Breast epithelium (tissue), 3 donors: ENCODE measurements around the gene DNMT3A.

Source experiments
- POLR2AphosphoS5 ChIP-seq, 3 donors: sonication (generic); formaldehyde crosslinking; IDR thresholded peaks; one replicate each; pipeline ENCODE4 v1.6.1; 2017; ENCODE audit warnings: antibody characterized with exemption in 3 of 3
- TF ChIP-seq, protein P1 (sequence below), 3 donors: fragments of 450-650 bp; IDR thresholded peaks; one replicate each; pipeline ENCODE4 v1.5.1; 2016 to 2017; ENCODE audit warnings: antibody characterized with exemption in 3 of 3, mild to moderate bottlenecking in 3 of 3, moderate library complexity in 3 of 3

DNA sequence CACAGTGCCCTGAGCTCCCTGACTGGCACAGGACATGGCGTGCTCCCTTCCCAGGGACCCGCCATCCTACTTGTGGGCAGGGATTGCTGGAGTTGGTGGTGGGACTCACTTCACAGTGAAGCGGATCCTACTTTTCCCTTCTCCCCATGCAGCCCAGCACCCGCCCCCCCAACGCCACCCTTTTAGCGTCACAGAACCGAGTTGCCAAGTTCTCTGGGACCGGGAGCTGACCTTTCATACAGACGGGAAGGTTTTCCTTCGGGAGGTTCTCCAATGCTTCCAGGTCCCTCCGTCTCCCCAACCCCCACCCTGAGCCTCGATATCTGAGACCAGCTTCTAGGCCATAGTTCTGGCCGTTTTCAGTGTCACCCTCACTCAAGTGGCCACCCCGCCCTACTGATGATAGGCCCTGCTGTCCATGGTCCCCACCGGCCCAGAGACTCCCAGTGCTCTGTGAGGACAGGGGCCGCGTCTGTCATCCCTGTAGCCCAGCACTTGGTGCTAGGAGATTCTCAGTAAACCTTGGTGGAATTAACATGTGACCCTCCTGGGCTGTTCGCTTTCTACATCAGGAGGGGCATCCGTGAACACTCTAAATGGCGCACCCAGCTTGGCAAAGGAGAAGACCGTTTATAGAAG, 1.6 kb upstream of the DNMT3A start:
- TF ChIP-seq POLR2AphosphoS5 (IDR thresholded peaks at IDR 0.05) = no peak
- TF ChIP-seq, protein P1, sequence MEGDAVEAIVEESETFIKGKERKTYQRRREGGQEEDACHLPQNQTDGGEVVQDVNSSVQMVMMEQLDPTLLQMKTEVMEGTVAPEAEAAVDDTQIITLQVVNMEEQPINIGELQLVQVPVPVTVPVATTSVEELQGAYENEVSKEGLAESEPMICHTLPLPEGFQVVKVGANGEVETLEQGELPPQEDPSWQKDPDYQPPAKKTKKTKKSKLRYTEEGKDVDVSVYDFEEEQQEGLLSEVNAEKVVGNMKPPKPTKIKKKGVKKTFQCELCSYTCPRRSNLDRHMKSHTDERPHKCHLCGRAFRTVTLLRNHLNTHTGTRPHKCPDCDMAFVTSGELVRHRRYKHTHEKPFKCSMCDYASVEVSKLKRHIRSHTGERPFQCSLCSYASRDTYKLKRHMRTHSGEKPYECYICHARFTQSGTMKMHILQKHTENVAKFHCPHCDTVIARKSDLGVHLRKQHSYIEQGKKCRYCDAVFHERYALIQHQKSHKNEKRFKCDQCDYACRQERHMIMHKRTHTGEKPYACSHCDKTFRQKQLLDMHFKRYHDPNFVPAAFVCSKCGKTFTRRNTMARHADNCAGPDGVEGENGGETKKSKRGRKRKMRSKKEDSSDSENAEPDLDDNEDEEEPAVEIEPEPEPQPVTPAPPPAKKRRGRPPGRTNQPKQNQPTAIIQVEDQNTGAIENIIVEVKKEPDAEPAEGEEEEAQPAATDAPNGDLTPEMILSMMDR (IDR thresholded peaks at IDR 0.05) = no peak
